ENCODE results near the gene NDUFS4. TPM values are rescaled to one million over a fixed set of nuclear protein-coding genes. Genes with fewer than 3 reads are reported as not detected.

The NDUFS4 gene
- total RNA-seq, 1 donor from 2014 or later = 129 TPM

DNA sequence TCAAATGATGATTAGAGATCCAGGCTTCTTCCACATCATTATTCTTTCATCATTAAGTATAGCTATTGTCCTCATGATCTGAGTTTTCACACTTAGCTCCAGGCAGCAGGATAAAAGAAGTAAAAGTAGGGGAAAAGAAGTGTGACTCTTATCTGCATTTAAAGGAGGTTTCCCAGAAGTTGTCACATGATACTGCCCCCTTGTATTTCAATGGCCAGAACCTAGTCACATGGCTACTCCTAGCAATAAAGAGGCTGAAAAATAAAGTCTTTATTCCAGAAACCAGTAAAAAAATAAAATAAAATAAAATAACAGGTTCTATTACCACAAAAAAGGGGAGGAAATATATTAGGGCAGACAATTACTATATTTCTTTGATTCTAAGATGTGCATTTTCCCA is 5.3 kb upstream of the NDUFS4 start:
- no peak for DNase-seq (ENCODE audit: low read depth)
- TF ChIP-seq CTCF (conservative IDR thresholded peaks at IDR 0.05; ENCODE audit: low read depth, low read length) = no peak
- H3K4me3 ChIP-seq (ENCODE audit: low read depth, low read length) = no peak overlapping the region

DNA sequence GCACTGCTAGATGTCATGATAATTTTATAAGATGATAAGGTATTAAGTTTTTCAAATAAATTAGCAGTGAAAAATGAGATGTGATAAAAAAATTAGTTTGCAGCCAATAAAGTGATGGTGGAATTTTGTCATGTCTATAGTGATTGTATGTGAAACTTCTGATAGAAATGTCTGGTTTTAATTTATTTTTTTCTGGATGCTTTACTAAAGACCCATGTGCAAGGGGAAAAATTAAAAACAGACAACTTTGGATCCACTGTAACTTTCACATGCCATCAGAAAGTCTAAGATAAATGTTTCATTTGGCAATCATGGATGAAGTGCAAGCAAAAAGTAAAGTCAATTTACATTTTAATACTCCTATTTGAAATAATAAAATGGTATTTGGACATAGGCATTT is 4.4 kb upstream of the NDUFS4 start:
- no peak overlapping the region for H3K4me3 ChIP-seq (ENCODE audit: low read depth, low read length)

DNA sequence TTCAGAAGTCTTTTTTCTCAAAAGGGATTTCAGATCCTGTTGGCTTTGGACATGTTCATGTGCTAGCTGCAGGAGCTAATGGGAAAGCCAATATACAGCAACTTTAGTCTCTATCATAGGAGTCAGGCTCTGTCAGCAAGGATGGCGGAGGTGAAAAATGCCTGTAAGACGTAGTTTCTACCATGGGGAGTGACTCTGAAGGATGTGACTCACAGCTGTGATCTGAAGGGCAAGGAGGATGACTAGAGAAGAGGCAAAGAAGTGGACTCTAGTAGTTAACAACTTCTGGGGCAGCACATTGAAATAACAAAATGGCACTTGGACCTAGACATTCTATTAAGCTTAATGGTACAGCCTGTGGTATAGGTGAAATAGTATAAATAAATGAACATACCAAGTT is 3.1 kb upstream of the NDUFS4 start:
- no peak overlapping the region for H3K4me3 ChIP-seq (ENCODE audit: low read depth, low read length)
- no peak for DNase-seq (ENCODE audit: low read depth)
- no peak for TF ChIP-seq CTCF (conservative IDR thresholded peaks at IDR 0.05; ENCODE audit: low read depth, low read length)

More for the DNA sequence above, 4.4 kb upstream of the NDUFS4 start:
- no peak for DNase-seq (ENCODE audit: low read depth)
- no peak for TF ChIP-seq CTCF (conservative IDR thresholded peaks at IDR 0.05; ENCODE audit: low read depth, low read length)

GRCh38 chr5:53558966-53559365 is 1.5 kb upstream of the NDUFS4 start:
- TF ChIP-seq CTCF (conservative IDR thresholded peaks at IDR 0.05; ENCODE audit: low read depth, low read length) = no peak
- H3K4me3 ChIP-seq (ENCODE audit: low read depth, low read length) = no peak overlapping the region
- DNase-seq (ENCODE audit: low read depth) = no peak

DNA sequence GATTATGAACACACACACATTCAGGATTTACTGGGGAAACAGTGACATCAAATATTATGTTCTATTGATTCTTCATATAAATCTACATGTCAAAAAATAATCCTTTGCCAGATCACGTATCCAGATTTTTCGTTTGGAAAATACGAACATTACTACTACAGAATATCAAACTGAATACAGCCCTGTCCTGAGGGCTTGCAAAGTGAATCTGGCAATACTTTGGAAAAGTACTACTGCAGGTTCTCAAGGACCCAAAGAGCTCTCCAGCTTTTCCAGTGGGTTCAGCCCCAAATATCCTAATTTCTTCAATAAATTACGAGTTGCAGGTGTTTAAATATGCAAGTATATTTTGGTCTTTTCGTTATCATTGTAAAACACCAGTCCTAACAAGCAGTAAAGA is 411 bp upstream of the NDUFS4 start:
- no peak for DNase-seq (ENCODE audit: low read depth)

GRCh38 chr5:53568401-53568800 is 8.0 kb downstream of the NDUFS4 start:
- TF ChIP-seq CTCF (conservative IDR thresholded peaks at IDR 0.05; ENCODE audit: low read depth, low read length) = no peak
- no peak for DNase-seq (ENCODE audit: low read depth)
- H3K4me3 ChIP-seq (ENCODE audit: low read depth, low read length) = no peak overlapping the region

More for the DNA sequence above, 411 bp upstream of the NDUFS4 start:
- H3K4me3 ChIP-seq (ENCODE audit: low read depth, low read length) = peak overlapping the region; percentile 74
- TF ChIP-seq CTCF (conservative IDR thresholded peaks at IDR 0.05; ENCODE audit: low read depth, low read length) = no peak

GRCh38 chr5:53568871-53569270 is 8.4 kb downstream of the NDUFS4 start:
- H3K4me3 ChIP-seq (ENCODE audit: low read depth, low read length) = no peak overlapping the region
- TF ChIP-seq CTCF (conservative IDR thresholded peaks at IDR 0.05; ENCODE audit: low read depth, low read length) = no peak
- DNase-seq (ENCODE audit: low read depth) = no peak

Data from epithelial cell of proximal tubule (primary cell).